Uterus (tissue), 4 donors: ENCODE data around the gene CBFA2T3. TPM values are rescaled to one million over a fixed set of nuclear protein-coding genes. Genes with fewer than 3 reads are reported as not detected.
"Not testable (repeated sequence)": the region's sequence is repeated elsewhere in the genome, so short reads cannot be mapped to it uniquely, and the experiment has no call there.

Experiments used
- DNase-seq, 2 donors: peaks; one replicate each; pipeline ENCODE4 v3.0.0-alpha.2; 2019 to 2020
- H3K27ac ChIP-seq, 2 donors: fragments of 200-600 bp; sonication (generic); 1 replicate in 1 of 2; 2 replicates in 1 of 2; pipeline ENCODE4 v1.5.1; 2016 to 2018
- H3K27me3 ChIP-seq, 2 donors: fragments of 200-600 bp; sonication (generic); one replicate each; pipeline ENCODE4 v1.5.1; 2018 to 2019; ENCODE audit warnings: control low read depth in 1 of 2
- H3K36me3 ChIP-seq, 2 donors: fragments of 200-600 bp; sonication (generic); one replicate each; pipeline ENCODE4 v1.5.1; 2019; ENCODE audit warnings: control low read depth in 1 of 2
- H3K4me1 ChIP-seq, 2 donors: fragments of 200-600 bp; sonication (generic); one replicate each; pipeline ENCODE4 v1.5.1; 2018 to 2019; ENCODE audit warnings: control low read depth in 1 of 2
- H3K4me3 ChIP-seq, 2 donors: fragments of 200-600 bp; sonication (generic); 1 replicate in 1 of 2; 2 replicates in 1 of 2; pipeline ENCODE4 v1.5.1; 2018 to 2019; ENCODE audit warnings: mild to moderate bottlenecking in 1 of 2
- H3K9me3 ChIP-seq, 2 donors: fragments of 200-600 bp; sonication (generic); one replicate each; pipeline ENCODE4 v1.5.1; 2019; ENCODE audit warnings: control low read depth in 1 of 2
- CTCF ChIP-seq, 4 experiments: fragments of 200-600 bp in 2 of 4; fragments of 450-650 bp in 2 of 4; sonication (generic) in 2 of 4; IDR thresholded peaks; one replicate each; pipeline ENCODE4 v1.5.1; 2016 to 2019; ENCODE audit warnings: antibody characterized with exemption in 4 of 4, mild to moderate bottlenecking in 2 of 4, moderate library complexity in 1 of 4
- POLR2A ChIP-seq, 2 donors: fragments of 450-650 bp; IDR thresholded peaks; one replicate each; pipeline ENCODE4 v1.6.1; 2016; ENCODE audit warnings: antibody characterized with exemption in 2 of 2, mild to moderate bottlenecking in 1 of 2, moderate library complexity in 1 of 2
- intact Hi-C: fragments of 100-400 bp; cut with DNase I; formaldehyde crosslinking; loops from one replicate; pipeline ENCODE4 v1.15.1; 2023; ENCODE audit warnings: low total_unique reads
- total RNA-seq, 4 donors: library from RNA; depleted of rRNA in 3 of 4; stranded (reverse); fragments of >200 nt in 3 of 4; gene quantifications; one replicate each; pipeline versions ENCODE4 v1.1.0 to v1.2.4, GENCODE V29; 2014 to 2023
- donor health status: DM: yes; HTN: yes; CAD: no.

Gene CBFA2T3
- total RNA-seq, 4 donors from 2014 or later, result under 0.01 to 12.1 (median 3.1) TPM

- TF ChIP-seq CTCF (IDR thresholded peaks at IDR 0.05), result no peak
- TF ChIP-seq POLR2A (IDR thresholded peaks at IDR 0.05), result no peak
Measured at GRCh38 chr16:88896238-88897070, 80.6 kb downstream of the CBFA2T3 start.

GRCh38 chr16:88895335-88895734, 81.7 kb downstream of the CBFA2T3 start:
- H3K4me1 ChIP-seq, result no peaks in the 10 kb centered on the region
- intact Hi-C loops, result no loop called here
- no peaks in the 10 kb centered on the region for H3K9me3 ChIP-seq
- no peaks in the 10 kb centered on the region for H3K36me3 ChIP-seq
- H3K27ac ChIP-seq, result no peak overlapping the region
- TF ChIP-seq CTCF (IDR thresholded peaks at IDR 0.05), result no peak
- TF ChIP-seq POLR2A (IDR thresholded peaks at IDR 0.05), result no peak
- H3K27me3 ChIP-seq, result no peaks in the 10 kb centered on the region
- no peak for DNase-seq
- no peak overlapping the region for H3K4me3 ChIP-seq

More at GRCh38 chr16:88896238-88897070, 80.6 kb downstream of the CBFA2T3 start:
- DNase-seq, result no peak
- Histone ChIP-seq H3K27ac (no peak overlapping the region), H3K4me1 (no peaks in the 10 kb centered on the region), H3K9me3 (no peaks in the 10 kb centered on the region), H3K4me3 (no peak overlapping the region), H3K36me3 (no peaks in the 10 kb centered on the region), H3K27me3 (no peaks in the 10 kb centered on the region)
- intact Hi-C loops, result no loop called here

GRCh38 chr16:88894681-88895300, 82.2 kb downstream of the CBFA2T3 start:
- Histone ChIP-seq H3K9me3 (no peaks in the 10 kb centered on the region), H3K4me3 (no peak overlapping the region), H3K4me1 (no peaks in the 10 kb centered on the region), H3K27ac (no peak overlapping the region), H3K27me3 (no peaks in the 10 kb centered on the region), H3K36me3 (no peaks in the 10 kb centered on the region)
- DNase-seq, result no peak
- TF ChIP-seq CTCF (IDR thresholded peaks at IDR 0.05), result no peak
- TF ChIP-seq POLR2A (IDR thresholded peaks at IDR 0.05), result no peak
- intact Hi-C loops, result no loop called here

- H3K4me3 ChIP-seq, intact Hi-C loops, H3K27me3 ChIP-seq, DNase-seq, H3K27ac ChIP-seq, H3K4me1 ChIP-seq, H3K36me3 ChIP-seq, H3K9me3 ChIP-seq: not testable (repeated sequence)
Measured at GRCh38 chr16:88894266-88894665, 82.7 kb downstream of the CBFA2T3 start.

- no peaks in the 10 kb centered on the region for H3K27me3 ChIP-seq
- DNase-seq, result no peak
- no peaks in the 10 kb centered on the region for H3K9me3 ChIP-seq
- H3K27ac ChIP-seq, result no peak overlapping the region
- H3K36me3 ChIP-seq, result no peaks in the 10 kb centered on the region
- intact Hi-C loops, result no loop called here
- no peak overlapping the region for H3K4me3 ChIP-seq
- no peak for TF ChIP-seq POLR2A (IDR thresholded peaks at IDR 0.05)
- no peak for TF ChIP-seq CTCF (IDR thresholded peaks at IDR 0.05)
- no peaks in the 10 kb centered on the region for H3K4me1 ChIP-seq
Measured at GRCh38 chr16:88893127-88893968, 83.7 kb downstream of the CBFA2T3 start.
